ENCODE data around the gene FAM131B.

- TF ChIP-seq CTCF (optimal IDR thresholded peaks at IDR 0.05 in 1 of 3, IDR thresholded peaks at IDR 0.05 in 1 of 3, conservative IDR thresholded peaks at IDR 0.05 in 1 of 3; ENCODE audit: extremely low read depth in 1 of 3, insufficient read depth in 2 of 3, low read length in 3 of 3): peak in 1 of 3 experiments; percentile 36
- no peak for TF ChIP-seq EZH2 (IDR thresholded peaks at IDR 0.05; ENCODE audit: low read length)
These were observed 6.8 kb downstream of the FAM131B start for GRCh38 chr7:143355450-143356385.
